HepG2 (cell line): ENCODE data around the gene FLOT2. TPM values are rescaled to one million over a fixed set of nuclear protein-coding genes. Genes with fewer than 3 reads are reported as not detected.

Source experiments
- ATAC-seq: fragments of 200-7000 bp; cut with Tn5 transposase; 3 replicates; pipeline ENCODE4 v1.9.1; 2020; ENCODE audit warnings: mild to moderate bottlenecking, moderate library complexity
- BruUV-seq: library from RNA; stranded (reverse); fragments of 400-500 nt; replicated peaks from 2 replicates; lab custom pipeline; 2021; lab: Mats Ljungman, UMichigan
- CTCF ChIA-PET: fragments of 300-600 bp; formaldehyde crosslinking; extraction: SDS; loops from one replicate; lab custom pipeline; 2021; ENCODE audit warnings: low total read pairs, inconsistent platforms, low intra/inter-chr PET ratio; lab: Yijun Ruan, JAX
- POLR2A ChIA-PET: fragments of 350-600 bp; sonication (Branson Sonifier 250); formaldehyde crosslinking; loops from one replicate; lab custom pipeline; 2020; ENCODE audit warnings: antibody characterized with exemption, inconsistent platforms; lab: Yijun Ruan, JAX
- DNase-seq: peaks from one replicate; pipeline ENCODE4 v3.0.0-alpha.2; 2015; ENCODE audit warnings: low spot score
- FAIRE-seq: peaks from 3 replicates; lab custom pipeline; 2011; peaks lifted over from hg19 to GRCh38; lab: Jason Lieb, UNC
- H2AFZ ChIP-seq: one replicate; pipeline ENCODE4 v1.6.1; 2011; ENCODE audit warnings: low read length, inconsistent platforms
- H3K27ac ChIP-seq: fragments of 300-600 bp; 3 replicates; pipeline ENCODE4 v1.8.0; 2011; ENCODE audit warnings: mixed run types, mild to moderate bottlenecking, mixed read lengths, low read length, inconsistent platforms; ENCODE audit not compliant: insufficient read depth; ENCODE audit errors: extremely low read length
- H3K27me3 ChIP-seq, 2 experiments: fragments of 200-600 bp in 1 of 2; 2 replicates in 1 of 2; 3 replicates in 1 of 2; pipeline versions ENCODE4 v1.6.0 to v1.8.0; 2011; ENCODE audit warnings: low read length in 2 of 2, mild to moderate bottlenecking in 2 of 2, moderate library complexity in 2 of 2, inconsistent platforms in 1 of 2; ENCODE audit not compliant: insufficient read depth in 2 of 2, control insufficient read depth in 1 of 2
- H3K36me3 ChIP-seq, 2 experiments: fragments of 200-600 bp in 1 of 2; replicated peaks in 1 of 2; 2 replicates in 1 of 2; 3 replicates in 1 of 2; pipeline versions ENCODE4 v1.5.1 to v1.8.0; 2011; ENCODE audit warnings: low read length in 2 of 2, inconsistent platforms in 1 of 2; ENCODE audit not compliant: insufficient read depth in 2 of 2, control insufficient read depth in 1 of 2
- H3K4me1 ChIP-seq: 2 replicates; pipeline ENCODE4 v1.5.1; 2012; ENCODE audit warnings: low read length, inconsistent platforms; ENCODE audit not compliant: insufficient read depth
- H3K4me2 ChIP-seq: 2 replicates; pipeline ENCODE4 v1.6.0; 2011; ENCODE audit warnings: low read depth, low read length, inconsistent platforms
- H3K4me3 ChIP-seq, 3 experiments: fragments of 200-600 bp in 1 of 3; sonication (generic), shearing (Covaris generic) in 1 of 3; replicated peaks in 1 of 3; 2 replicates each; pipeline ENCODE4 v1.5.1; 2011 to 2016; ENCODE audit warnings: low read length in 3 of 3, inconsistent platforms in 2 of 3, low read depth in 2 of 3, mild to moderate bottlenecking in 2 of 3, control low read depth in 1 of 3, mixed read lengths in 1 of 3; ENCODE audit not compliant: insufficient read depth in 1 of 3
- H3K79me2 ChIP-seq: one replicate; pipeline ENCODE4 v1.6.1; 2011; ENCODE audit warnings: low read length, inconsistent platforms; ENCODE audit not compliant: insufficient read depth
- H3K9ac ChIP-seq: 2 replicates; pipeline ENCODE4 v1.6.0; 2011; ENCODE audit warnings: mild to moderate bottlenecking, low read depth, low read length, inconsistent platforms; ENCODE audit not compliant: insufficient read depth
- H3K9me3 ChIP-seq: 2 replicates; pipeline ENCODE4 v1.5.1; 2012; ENCODE audit warnings: mild to moderate bottlenecking, low read length
- H4K20me1 ChIP-seq: 2 replicates; pipeline ENCODE4 v1.6.0; 2011; ENCODE audit warnings: inconsistent platforms, mild to moderate bottlenecking, low read length, moderate library complexity; ENCODE audit not compliant: insufficient read depth
- ZNF317 ChIP-seq: sonication (generic); formaldehyde crosslinking; IDR thresholded peaks from 2 replicates; pipeline ENCODE4 v1.5.0; 2020; ENCODE audit warnings: mild to moderate bottlenecking, missing genetic modification reagents
- WGBS: methylation state at CpG from one replicate; pipeline ENCODE4 v1.1.6; 2017; ENCODE audit warnings: low lambda C conversion rate; 5-methylcytosine and 5-hydroxymethylcytosine counted together
- in situ Hi-C: cut with HindIII; loops from 2 replicates; pipeline ENCODE4 v1.10.0; 2017; ENCODE audit warnings: low pct_unique_long_range_greater_than_20kb; ENCODE audit not compliant: extremely low pct_ligation_motif_present
- intact Hi-C: fragments of 100-400 bp; cut with micrococcal nuclease; formaldehyde crosslinking; loops from one replicate; pipeline ENCODE4 v1.10.0; 2022; ENCODE audit not compliant: unreplicated experiment
- polyA plus RNA-seq, 8 experiments: library from polyadenylated mRNA; depleted of rRNA in 3 of 8; stranded (reverse) in 7 of 8; unstranded in 1 of 8; fragments of >200 nt; fragmentation: Illumina TruSeq in 4 of 8; extraction: Trizol in 4 of 8; gene quantifications; 2 replicates each; pipeline versions ENCODE4 v1.2.1 to v1.2.3, GENCODE V29; 2011 to 2016; ENCODE audit warnings: low read depth in 4 of 8, missing spikeins in 1 of 8, mixed read lengths in 1 of 8; ENCODE audit not compliant: insufficient read depth in 1 of 8
- total RNA-seq, 5 experiments: library from RNA; depleted of rRNA; stranded (reverse); fragments of >200 nt; fragmentation: Illumina TruSeq; extraction: Trizol; gene quantifications; 2 replicates each; pipeline ENCODE4 v1.2.3, GENCODE V29; 2016; ENCODE audit warnings: low read depth in 1 of 5
- TF ChIP-seq, protein P1 (sequence below): sonication (generic); formaldehyde crosslinking; IDR thresholded peaks from 2 replicates; pipeline ENCODE4 v1.4.0; 2020; ENCODE audit warnings: missing genetic modification reagents, borderline replicate concordance
- TF ChIP-seq, protein P2 (sequence below): sonication (generic); formaldehyde crosslinking; IDR thresholded peaks from 2 replicates; pipeline ENCODE4 v1.4.0; 2020; ENCODE audit warnings: missing genetic modification reagents, borderline replicate concordance

The FLOT2 gene
- total and polyA plus RNA-seq, 2 of the 13 experiments (the other 11 are each of a cell fraction or from before 2014, with no cell fraction given), result 54.3 to 54.5 TPM

DNA sequence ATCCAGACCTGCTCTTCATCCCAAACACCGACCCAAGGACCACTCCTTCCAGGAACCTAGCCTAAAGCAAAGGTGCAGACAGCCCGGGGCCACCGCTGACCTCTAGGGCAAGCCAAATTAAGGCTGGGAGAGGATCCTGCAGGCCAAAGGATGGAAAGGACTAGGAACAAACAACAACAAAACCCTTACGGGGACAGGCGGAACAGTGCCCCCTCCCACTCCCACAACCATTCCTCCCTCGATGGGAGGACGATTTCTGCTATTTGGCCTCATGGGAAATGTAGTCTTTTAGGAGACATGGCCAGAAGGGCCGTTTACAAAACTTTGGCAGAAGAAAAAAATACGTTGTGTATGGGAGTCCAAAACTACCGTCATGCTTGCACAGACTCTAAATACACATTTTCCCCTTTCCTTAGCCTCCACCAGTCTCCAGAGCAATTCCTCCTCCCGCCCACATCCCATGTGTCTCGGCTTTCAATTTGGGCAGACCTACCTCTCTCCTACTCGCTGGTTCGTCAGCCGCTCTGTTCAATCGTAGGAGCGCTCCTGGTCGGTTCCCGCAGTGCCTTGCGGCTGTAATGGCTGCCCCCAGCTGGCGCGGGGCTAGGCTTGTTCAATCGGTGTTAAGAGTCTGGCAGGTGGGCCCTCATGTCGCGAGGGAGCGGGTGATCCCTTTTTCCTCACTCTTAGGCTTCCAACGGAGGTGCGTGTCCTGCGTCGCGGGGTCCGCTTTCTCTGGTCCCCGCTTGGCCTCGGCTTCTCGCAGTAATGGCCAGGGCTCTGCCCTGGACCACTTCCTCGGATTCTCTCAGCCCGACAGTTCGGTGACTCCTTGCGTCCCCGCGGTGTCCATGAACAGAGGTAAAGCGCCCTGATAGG is 42.8 kb downstream of the FLOT2 start, which contains the start of gene ERAL1 (continued):
- TF ChIP-seq, protein P1, sequence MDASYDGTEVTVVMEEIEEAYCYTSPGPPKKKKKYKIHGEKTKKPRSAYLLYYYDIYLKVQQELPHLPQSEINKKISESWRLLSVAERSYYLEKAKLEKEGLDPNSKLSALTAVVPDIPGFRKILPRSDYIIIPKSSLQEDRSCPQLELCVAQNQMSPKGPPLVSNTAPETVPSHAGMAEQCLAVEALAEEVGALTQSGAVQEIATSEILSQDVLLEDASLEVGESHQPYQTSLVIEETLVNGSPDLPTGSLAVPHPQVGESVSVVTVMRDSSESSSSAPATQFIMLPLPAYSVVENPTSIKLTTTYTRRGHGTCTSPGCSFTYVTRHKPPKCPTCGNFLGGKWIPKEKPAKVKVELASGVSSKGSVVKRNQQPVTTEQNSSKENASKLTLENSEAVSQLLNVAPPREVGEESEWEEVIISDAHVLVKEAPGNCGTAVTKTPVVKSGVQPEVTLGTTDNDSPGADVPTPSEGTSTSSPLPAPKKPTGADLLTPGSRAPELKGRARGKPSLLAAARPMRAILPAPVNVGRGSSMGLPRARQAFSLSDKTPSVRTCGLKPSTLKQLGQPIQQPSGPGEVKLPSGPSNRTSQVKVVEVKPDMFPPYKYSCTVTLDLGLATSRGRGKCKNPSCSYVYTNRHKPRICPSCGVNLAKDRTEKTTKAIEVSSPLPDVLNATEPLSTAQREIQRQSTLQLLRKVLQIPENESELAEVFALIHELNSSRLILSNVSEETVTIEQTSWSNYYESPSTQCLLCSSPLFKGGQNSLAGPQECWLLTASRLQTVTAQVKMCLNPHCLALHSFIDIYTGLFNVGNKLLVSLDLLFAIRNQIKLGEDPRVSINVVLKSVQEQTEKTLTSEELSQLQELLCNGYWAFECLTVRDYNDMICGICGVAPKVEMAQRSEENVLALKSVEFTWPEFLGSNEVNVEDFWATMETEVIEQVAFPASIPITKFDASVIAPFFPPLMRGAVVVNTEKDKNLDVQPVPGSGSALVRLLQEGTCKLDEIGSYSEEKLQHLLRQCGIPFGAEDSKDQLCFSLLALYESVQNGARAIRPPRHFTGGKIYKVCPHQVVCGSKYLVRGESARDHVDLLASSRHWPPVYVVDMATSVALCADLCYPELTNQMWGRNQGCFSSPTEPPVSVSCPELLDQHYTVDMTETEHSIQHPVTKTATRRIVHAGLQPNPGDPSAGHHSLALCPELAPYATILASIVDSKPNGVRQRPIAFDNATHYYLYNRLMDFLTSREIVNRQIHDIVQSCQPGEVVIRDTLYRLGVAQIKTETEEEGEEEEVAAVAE, result peak; percentile 100

DNA sequence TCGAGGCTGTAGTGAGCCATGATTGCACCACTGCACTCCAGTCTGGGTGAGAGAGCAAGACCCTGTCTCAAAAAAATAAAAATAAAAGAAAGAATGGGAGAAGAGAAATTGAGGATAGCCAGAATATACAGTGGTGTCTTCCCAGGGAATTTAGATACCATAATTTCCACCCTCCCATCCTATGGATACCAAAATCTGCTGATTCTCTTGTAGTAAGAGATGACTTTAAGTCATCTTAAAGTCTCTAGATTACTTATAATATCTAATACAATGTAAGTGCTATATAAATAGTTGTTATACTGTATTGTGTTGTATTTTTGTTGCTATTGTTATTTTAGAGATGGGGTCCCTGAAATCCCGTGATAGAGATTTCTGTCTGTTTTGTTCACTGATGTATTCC is 44.2 kb downstream of the FLOT2 start:
- Histone ChIP-seq H3K27me3 (peaks cover 1 to 2% of the 10 kb centered on the region in 2 experiments; a peak in 2 of 5 replicates), H3K9me3 (no peaks in the 10 kb centered on the region), H3K4me1 (peaks cover 33% of the 10 kb centered on the region), H3K4me2 (no peak overlapping the region), H3K4me3 (no peak overlapping the region), H4K20me1 (no peaks in the 10 kb centered on the region), H3K9ac (no peak overlapping the region), H3K79me2 (peaks cover 18% of the 10 kb centered on the region), H3K36me3 (peaks cover 5 to 12% of the 10 kb centered on the region in 2 experiments; a peak in 3 of 5 replicates), H2AFZ (no peak overlapping the region), H3K27ac (no peak overlapping the region)
- FAIRE-seq (no peak), DNase-seq (no peak), ATAC-seq (no peak)
- WGBS, result 62% methylated on average over 2 of the region's 2 CpGs
- BruUV-seq, result no TSS peak
- intact Hi-C loops, result no loop called here
- POLR2A ChIA-PET, result interaction anchor here (1.2 to 1.5 kb wide), 3 partner anchors 11 to 124 kb away, joined by 3 to 4 read pairs (median 4); partner anchors contain the start of gene FAM222B
- CTCF ChIA-PET, result no interaction called here
- 0 out of 2 replicates have a peak, but pooled peaks have one; percentile 19 for TF ChIP-seq ZNF317
- TF ChIP-seq, protein P2, sequence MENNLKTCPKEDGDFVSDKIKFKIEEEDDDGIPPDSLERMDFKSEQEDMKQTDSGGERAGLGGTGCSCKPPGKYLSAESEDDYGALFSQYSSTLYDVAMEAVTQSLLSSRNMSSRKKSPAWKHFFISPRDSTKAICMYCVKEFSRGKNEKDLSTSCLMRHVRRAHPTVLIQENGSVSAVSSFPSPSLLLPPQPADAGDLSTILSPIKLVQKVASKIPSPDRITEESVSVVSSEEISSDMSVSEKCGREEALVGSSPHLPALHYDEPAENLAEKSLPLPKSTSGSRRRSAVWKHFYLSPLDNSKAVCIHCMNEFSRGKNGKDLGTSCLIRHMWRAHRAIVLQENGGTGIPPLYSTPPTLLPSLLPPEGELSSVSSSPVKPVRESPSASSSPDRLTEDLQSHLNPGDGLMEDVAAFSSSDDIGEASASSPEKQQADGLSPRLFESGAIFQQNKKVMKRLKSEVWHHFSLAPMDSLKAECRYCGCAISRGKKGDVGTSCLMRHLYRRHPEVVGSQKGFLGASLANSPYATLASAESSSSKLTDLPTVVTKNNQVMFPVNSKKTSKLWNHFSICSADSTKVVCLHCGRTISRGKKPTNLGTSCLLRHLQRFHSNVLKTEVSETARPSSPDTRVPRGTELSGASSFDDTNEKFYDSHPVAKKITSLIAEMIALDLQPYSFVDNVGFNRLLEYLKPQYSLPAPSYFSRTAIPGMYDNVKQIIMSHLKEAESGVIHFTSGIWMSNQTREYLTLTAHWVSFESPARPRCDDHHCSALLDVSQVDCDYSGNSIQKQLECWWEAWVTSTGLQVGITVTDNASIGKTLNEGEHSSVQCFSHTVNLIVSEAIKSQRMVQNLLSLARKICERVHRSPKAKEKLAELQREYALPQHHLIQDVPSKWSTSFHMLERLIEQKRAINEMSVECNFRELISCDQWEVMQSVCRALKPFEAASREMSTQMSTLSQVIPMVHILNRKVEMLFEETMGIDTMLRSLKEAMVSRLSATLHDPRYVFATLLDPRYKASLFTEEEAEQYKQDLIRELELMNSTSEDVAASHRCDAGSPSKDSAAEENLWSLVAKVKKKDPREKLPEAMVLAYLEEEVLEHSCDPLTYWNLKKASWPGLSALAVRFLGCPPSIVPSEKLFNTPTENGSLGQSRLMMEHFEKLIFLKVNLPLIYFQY (CRISPR knock-in tag), result no peak
- TF ChIP-seq, all 625 proteins: peak for 1
- in situ Hi-C loops, result no loop called here
